ENCODE measurements around the gene PDE6H. TPM values are rescaled to one million over a fixed set of nuclear protein-coding genes. Genes with fewer than 3 reads are reported as not detected.

PDE6H gene
- total and polyA plus RNA-seq, 12 donors, result 0.48 to 5.9 (median 1.5) TPM; not detected in 8

- peak in 6 of 7 donors; percentile 53 to 79 (median 62) for DNase-seq
- Histone ChIP-seq H3K9me3 (replicated peaks in 1 of 3) (no peaks in the 10 kb centered on the region), H3K4me1 (replicated peaks in 1 of 2) (peaks cover 0 to 21% of the 10 kb centered on the region in 2 donors), H3K27ac (peak overlapping the region in 1 of 5 donors; percentile 26), H3K27me3 (no peaks in the 10 kb centered on the region), H3K4me3 (no peak overlapping the region), H3K36me3 (replicated peaks in 1 of 2) (no peaks in the 10 kb centered on the region)
- no peak for TF ChIP-seq CTCF (IDR thresholded peaks at IDR 0.05)
- no peak for TF ChIP-seq POLR2A (IDR thresholded peaks at IDR 0.05)
- intact Hi-C loops (cut with DNase I), result loop anchor here in 1 of 2 donors (5.0 kb wide), 1 partner anchor 220 kb away; the partner anchor contains the start of gene RERG
- whole genome bisulfite sequencing, 4 donors, result 13 to 23% (median 18%) methylated on average over 6 of the region's 6 CpGs
Measured at GRCh38 chr12:15001733-15002382, 29.0 kb downstream of the PDE6H start.

GRCh38 chr12:15004421-15004820 is 31.6 kb downstream of the PDE6H start:
- no peak overlapping the region for H3K4me3 ChIP-seq
- no peak for TF ChIP-seq CTCF (IDR thresholded peaks at IDR 0.05)
- no peak for TF ChIP-seq POLR2A (IDR thresholded peaks at IDR 0.05)
- no peaks in the 10 kb centered on the region for H3K27me3 ChIP-seq
- intact Hi-C loops (cut with DNase I), result loop anchor here in 1 of 2 donors (5.0 kb wide), 1 partner anchor 218 kb away; the partner anchor contains the start of gene RERG
- H3K4me1 ChIP-seq (replicated peaks in 1 of 2), result peaks cover 0 to 18% of the 10 kb centered on the region in 2 donors
- 80 to 95% (median 89%) methylated on average over 2 of the region's 2 CpGs for WGBS, 4 donors
- H3K27ac ChIP-seq, result no peak overlapping the region
- no peak for DNase-seq
- no peaks in the 10 kb centered on the region for H3K9me3 ChIP-seq (replicated peaks in 1 of 3)
- H3K36me3 ChIP-seq (replicated peaks in 1 of 2), result no peaks in the 10 kb centered on the region

- no peaks in the 10 kb centered on the region for H3K9me3 ChIP-seq (replicated peaks in 1 of 3)
- TF ChIP-seq POLR2A (IDR thresholded peaks at IDR 0.05) (no peak), CTCF (IDR thresholded peaks at IDR 0.05) (no peak)
- peaks cover 0 to 13% of the 10 kb centered on the region in 2 donors for H3K4me1 ChIP-seq (replicated peaks in 1 of 2)
- no peaks in the 10 kb centered on the region for H3K27me3 ChIP-seq
- intact Hi-C loops (cut with DNase I), result no loop called here
- H3K27ac ChIP-seq, result no peak overlapping the region
- H3K4me3 ChIP-seq, result no peak overlapping the region
- no peak for DNase-seq
- H3K36me3 ChIP-seq (replicated peaks in 1 of 2), result no peaks in the 10 kb centered on the region
Measured at GRCh38 chr12:15005064-15005463, 32.2 kb downstream of the PDE6H start.

GRCh38 chr12:15007551-15007950 is 34.7 kb downstream of the PDE6H start:
- intact Hi-C loops (cut with DNase I), result no loop called here
- DNase-seq, result no peak
- Histone ChIP-seq H3K4me1 (replicated peaks in 1 of 2) (no peaks in the 10 kb centered on the region), H3K27me3 (no peaks in the 10 kb centered on the region), H3K9me3 (replicated peaks in 1 of 3) (no peaks in the 10 kb centered on the region), H3K4me3 (no peak overlapping the region), H3K27ac (no peak overlapping the region), H3K36me3 (replicated peaks in 1 of 2) (no peaks in the 10 kb centered on the region)
- no peak for TF ChIP-seq CTCF (IDR thresholded peaks at IDR 0.05)
- WGBS, 4 donors, result 65 to 78% (median 67%) methylated on average over 3 of the region's 3 CpGs

Data from adrenal gland (tissue), 12 donors.